GM18505 (cell line): ENCODE data around the gene RAB30.

Experiments
- ATAC-seq: cut with Tn5 transposase; IDR thresholded peaks from one replicate; pipeline ENCODE4 v1.9.1; 2021; ENCODE audit not compliant: unreplicated experiment
- POLR2A ChIP-seq: IDR thresholded peaks from 4 replicates; pipeline ENCODE4 v1.6.1; 2011; ENCODE audit warnings: borderline replicate concordance; ENCODE audit not compliant: insufficient read depth, insufficient read length; ENCODE audit errors: extremely low read depth

RAB30 gene

GRCh38 chr11:83071567-83072349 lies at the start of gene RAB30:
Gene RAB30 (minus strand): TSS chr11:83071897. CDS start chr11:82997316, 74,581 bp downstream.
- TF ChIP-seq POLR2A: peak; percentile 96
- ATAC-seq: peak; percentile 96

GRCh38 chr11:83120327-83120726 lies 48.6 kb upstream of the RAB30 start:
- ATAC-seq: no peak
- no peak for TF ChIP-seq POLR2A

- ATAC-seq: no peak
- TF ChIP-seq POLR2A: no peak
Observed at GRCh38 chr11:83119216-83119615, 47.5 kb upstream of the RAB30 start.

GRCh38 chr11:83118814-83119213 lies 47.1 kb upstream of the RAB30 start:
- no peak for ATAC-seq
- TF ChIP-seq POLR2A: no peak

- no peak for TF ChIP-seq POLR2A
- ATAC-seq: no peak
Observed at GRCh38 chr11:83116015-83116641, 44.4 kb upstream of the RAB30 start.

GRCh38 chr11:83115551-83115950 lies 43.9 kb upstream of the RAB30 start:
- no peak for TF ChIP-seq POLR2A
- ATAC-seq: no peak

- TF ChIP-seq POLR2A: no peak
- no peak for ATAC-seq
Observed at GRCh38 chr11:83115026-83115425, 43.3 kb upstream of the RAB30 start.

GRCh38 chr11:83112886-83113285 lies 41.2 kb upstream of the RAB30 start:
- ATAC-seq: no peak
- no peak for TF ChIP-seq POLR2A

- TF ChIP-seq POLR2A: no peak
- ATAC-seq: no peak
Observed at GRCh38 chr11:83105168-83105567, 33.5 kb upstream of the RAB30 start.

GRCh38 chr11:83102834-83103233 lies 31.1 kb upstream of the RAB30 start:
- ATAC-seq: no peak
- TF ChIP-seq POLR2A: no peak

- ATAC-seq: no peak
- TF ChIP-seq POLR2A: no peak
Observed at GRCh38 chr11:83097429-83098075, 25.9 kb upstream of the RAB30 start.

- ATAC-seq: no peak
- no peak for TF ChIP-seq POLR2A
Observed at GRCh38 chr11:83093634-83094033, 21.9 kb upstream of the RAB30 start.

GRCh38 chr11:83092488-83093384 lies 21.0 kb upstream of the RAB30 start:
- no peak for ATAC-seq
- TF ChIP-seq POLR2A: no peak
